ENCODE data around the gene SEMA6C.

Gene SEMA6C

GRCh38 chr1:151159373-151159772 is 12.9 kb upstream of the SEMA6C start:
- no peak for DNase-seq (ENCODE audit: low spot score)

- no peak for DNase-seq (ENCODE audit: low spot score)
Measured at GRCh38 chr1:151158751-151159251, 12.4 kb upstream of the SEMA6C start.

- DNase-seq (ENCODE audit: low spot score) = no peak
Measured at GRCh38 chr1:151158326-151158725, 11.9 kb upstream of the SEMA6C start.

- no peak for DNase-seq (ENCODE audit: low spot score)
Measured at GRCh38 chr1:151157067-151157531, 10.7 kb upstream of the SEMA6C start.

- no peak for DNase-seq (ENCODE audit: low spot score)
Measured at GRCh38 chr1:151156515-151156819, 10.0 kb upstream of the SEMA6C start, which contains the start of gene TNFAIP8L2. TSS of gene TNFAIP8L2 (plus strand) at chr1:151156649. CDS start at chr1:151158698, 2,049 bp downstream.

GRCh38 chr1:151147665-151148064 is 1.2 kb upstream of the SEMA6C start:
- DNase-seq (ENCODE audit: low spot score) = no peak

GRCh38 chr1:151147132-151147503 is 687 bp upstream of the SEMA6C start:
- no peak for DNase-seq (ENCODE audit: low spot score)

GRCh38 chr1:151146072-151146411 is 389 bp downstream of the SEMA6C start:
- DNase-seq (ENCODE audit: low spot score) = peak; percentile 55

GRCh38 chr1:151145304-151146071 is 943 bp downstream of the SEMA6C start:
- peak; percentile 64 for DNase-seq (ENCODE audit: low spot score)

GRCh38 chr1:151144474-151145303 is 1.7 kb downstream of the SEMA6C start:
- no peak for DNase-seq (ENCODE audit: low spot score)

- DNase-seq (ENCODE audit: low spot score) = no peak
Measured at GRCh38 chr1:151143986-151144385, 2.4 kb downstream of the SEMA6C start.

- DNase-seq (ENCODE audit: low spot score) = no peak
Measured at GRCh38 chr1:151143057-151143435, 3.4 kb downstream of the SEMA6C start.

- DNase-seq (ENCODE audit: low spot score) = no peak
Measured at GRCh38 chr1:151142411-151143056, 3.9 kb downstream of the SEMA6C start.

- no peak for DNase-seq (ENCODE audit: low spot score)
Measured at GRCh38 chr1:151137789-151138188, 8.6 kb downstream of the SEMA6C start.

GRCh38 chr1:151135433-151136385 is 10.7 kb downstream of the SEMA6C start:
- no peak for DNase-seq (ENCODE audit: low spot score)

- no peak for DNase-seq (ENCODE audit: low spot score)
Measured at GRCh38 chr1:151134991-151135390, 11.4 kb downstream of the SEMA6C start.

- DNase-seq (ENCODE audit: low spot score) = no peak
Measured at GRCh38 chr1:151134396-151134795, 12.0 kb downstream of the SEMA6C start.

GRCh38 chr1:151133018-151133806 is 13.2 kb downstream of the SEMA6C start:
- DNase-seq (ENCODE audit: low spot score) = peak; percentile 69

- no peak for DNase-seq (ENCODE audit: low spot score)
Measured at GRCh38 chr1:151132335-151133017, 14.0 kb downstream of the SEMA6C start.

GRCh38 chr1:151131701-151132334 is 14.6 kb downstream of the SEMA6C start:
- DNase-seq (ENCODE audit: low spot score) = peak; percentile 76

Data from ecto neural progenitor cell (in vitro differentiated cells).